Dendritic cell treated with granulocyte-macrophage colony-stimulating factor and Interleukin-4, amounts not matched to agents 40 ng/mL and 50 ng/mL, for 4 days (primary cell): ENCODE results near the gene SELENOV.

ENCODE experiments used
- H3K27ac Mint-ChIP-seq: one replicate; pipeline ENCODE4 v1.8.0; 2022; ENCODE audit warnings: mild to moderate bottlenecking, mixed read lengths
- H3K27me3 Mint-ChIP-seq: one replicate; pipeline ENCODE4 v1.8.0; 2022; ENCODE audit warnings: mild to moderate bottlenecking, mixed read lengths
- H3K36me3 Mint-ChIP-seq: one replicate; pipeline ENCODE4 v1.8.0; 2022; ENCODE audit warnings: low read depth, mixed read lengths
- H3K4me1 Mint-ChIP-seq: one replicate; pipeline ENCODE4 v1.8.0; 2022; ENCODE audit warnings: low read depth, mixed read lengths
- H3K4me3 Mint-ChIP-seq: one replicate; pipeline ENCODE4 v1.8.0; 2022; ENCODE audit warnings: mild to moderate bottlenecking, moderate library complexity, mixed read lengths
- H3K9me3 Mint-ChIP-seq: one replicate; pipeline ENCODE4 v1.8.0; 2022; ENCODE audit warnings: mixed read lengths
- intact Hi-C: fragments of 100-400 bp; cut with micrococcal nuclease; formaldehyde crosslinking; loops from one replicate; pipeline ENCODE4 v1.15.0; 2022

SELENOV gene

DNA sequence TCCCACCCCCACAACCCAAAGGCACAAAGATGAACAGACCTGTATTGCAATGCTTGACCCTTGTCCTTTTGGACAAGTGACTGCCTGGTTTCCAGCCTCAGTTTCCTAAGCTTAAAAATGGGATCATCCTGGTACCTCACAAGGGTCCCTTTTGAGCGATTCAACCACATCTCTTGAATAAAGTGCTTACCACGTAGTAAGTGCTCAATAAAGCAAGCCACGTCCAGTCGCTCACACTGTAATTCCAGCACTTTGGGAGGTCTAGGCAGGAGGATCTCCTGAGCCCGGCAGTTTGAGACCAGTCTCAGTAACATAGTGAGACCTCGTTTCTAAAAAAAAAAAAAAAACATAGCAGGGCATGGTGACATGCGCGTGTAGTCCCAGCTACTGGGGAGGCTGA lies 15.0 kb upstream of the SELENOV start:
- no peak overlapping the region for H3K4me3 Mint-ChIP-seq
- H3K27me3 Mint-ChIP-seq, result peaks cover 82% of the 10 kb centered on the region
- no peaks in the 10 kb centered on the region for H3K9me3 Mint-ChIP-seq
- no peaks in the 10 kb centered on the region for H3K36me3 Mint-ChIP-seq
- H3K4me1 Mint-ChIP-seq, result peaks cover 26% of the 10 kb centered on the region
- no peak overlapping the region for H3K27ac Mint-ChIP-seq
- intact Hi-C loops, result loop anchor here (2.0 kb wide), 1 partner anchor 33 kb away; the partner anchor contains the start of gene EID2B

DNA sequence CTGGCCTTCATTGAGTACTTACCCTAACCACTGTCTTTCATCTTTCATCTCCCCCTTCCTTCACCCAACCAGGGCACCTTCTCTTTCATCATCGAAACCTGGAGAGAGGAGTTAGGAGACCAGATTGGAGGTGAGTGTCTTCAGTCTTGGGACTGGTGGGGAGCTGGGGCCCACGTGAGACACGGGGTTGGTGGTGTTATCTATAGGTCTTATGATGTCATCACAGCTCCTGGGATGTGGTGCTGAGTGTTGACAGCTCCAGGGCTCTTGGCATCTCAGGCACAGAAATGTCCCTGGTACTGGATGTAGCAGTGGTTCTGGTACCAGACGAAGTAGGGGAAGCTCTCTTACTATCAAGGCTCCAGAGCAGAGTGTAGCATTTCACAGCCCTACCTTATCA lies 14.4 kb upstream of the SELENOV start:
- Mint-ChIP-seq H3K9me3 (no peaks in the 10 kb centered on the region), H3K4me3 (no peak overlapping the region), H3K36me3 (no peaks in the 10 kb centered on the region), H3K27me3 (peaks cover 86% of the 10 kb centered on the region), H3K27ac (no peak overlapping the region), H3K4me1 (peaks cover 26% of the 10 kb centered on the region)
- intact Hi-C loops, result no loop called here

DNA sequence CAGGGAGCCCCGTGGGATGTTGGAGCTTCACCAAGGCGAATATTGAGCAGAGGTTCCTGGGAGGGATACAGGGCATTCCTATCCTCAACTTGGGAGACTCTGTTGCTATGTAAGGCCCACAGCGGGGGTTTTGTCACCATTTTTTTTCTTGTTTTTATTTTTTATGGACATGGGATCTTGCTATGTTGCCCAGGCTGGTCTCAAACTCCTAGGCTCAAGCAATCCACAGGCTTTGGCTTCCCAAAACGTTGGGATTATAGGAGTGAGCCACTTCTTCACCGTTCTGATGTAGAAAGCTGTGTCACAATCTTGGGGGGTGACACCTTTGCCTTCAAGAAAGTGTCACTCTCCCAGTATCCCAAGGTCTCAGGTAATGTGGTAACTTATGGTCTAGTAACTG lies 13.6 kb upstream of the SELENOV start:
- Mint-ChIP-seq H3K4me1 (peaks cover 28% of the 10 kb centered on the region), H3K4me3 (no peak overlapping the region)

DNA sequence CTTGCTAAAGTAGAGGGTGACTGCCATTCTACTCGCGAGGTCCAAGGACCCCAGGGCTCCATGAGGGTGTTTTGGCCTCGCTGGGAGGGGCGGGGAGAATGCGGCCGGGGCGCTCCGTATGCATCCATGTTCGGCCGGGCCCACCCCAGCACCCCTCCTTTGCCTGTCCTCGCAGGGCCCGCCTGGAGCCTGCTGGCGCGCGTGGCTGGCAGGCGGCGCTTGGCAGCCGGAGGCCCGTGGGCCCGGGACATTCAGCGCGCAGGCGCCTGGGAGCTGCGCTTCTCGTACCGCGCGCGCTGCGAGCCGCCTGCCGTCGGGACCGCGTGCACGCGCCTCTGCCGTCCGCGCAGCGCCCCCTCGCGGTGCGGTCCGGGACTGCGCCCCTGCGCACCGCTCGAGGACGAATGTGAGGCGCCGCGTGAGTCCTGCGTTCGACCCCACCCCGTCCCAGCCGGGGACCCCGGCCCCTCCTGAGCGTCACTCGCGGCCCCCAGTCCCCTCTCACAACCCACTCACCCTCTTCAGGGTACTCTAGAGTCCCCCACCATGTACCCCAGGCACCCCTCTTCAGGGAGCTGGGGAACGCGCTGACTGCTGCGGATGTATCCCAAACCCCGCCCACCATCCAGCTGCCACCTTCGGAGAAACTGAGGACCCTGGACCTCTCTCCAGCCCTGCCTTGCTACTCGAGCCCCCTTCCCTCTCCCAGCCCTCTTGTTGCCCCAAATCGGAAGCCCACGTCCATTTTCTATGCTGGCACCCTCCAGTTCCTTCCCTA lies 12.1 kb upstream of the SELENOV start:
- H3K27ac Mint-ChIP-seq, result no peak overlapping the region
- peaks cover 38% of the 10 kb centered on the region for H3K4me1 Mint-ChIP-seq
- H3K27me3 Mint-ChIP-seq, result peaks cover 89% of the 10 kb centered on the region
- H3K4me3 Mint-ChIP-seq, result no peak overlapping the region
- H3K9me3 Mint-ChIP-seq, result no peaks in the 10 kb centered on the region
- intact Hi-C loops, result no loop called here
- no peaks in the 10 kb centered on the region for H3K36me3 Mint-ChIP-seq

More for the DNA sequence above, 13.6 kb upstream of the SELENOV start:
- H3K27me3 Mint-ChIP-seq, result peaks cover 88% of the 10 kb centered on the region
- H3K36me3 Mint-ChIP-seq, result no peaks in the 10 kb centered on the region
- intact Hi-C loops, result no loop called here
- no peaks in the 10 kb centered on the region for H3K9me3 Mint-ChIP-seq
- no peak overlapping the region for H3K27ac Mint-ChIP-seq

DNA sequence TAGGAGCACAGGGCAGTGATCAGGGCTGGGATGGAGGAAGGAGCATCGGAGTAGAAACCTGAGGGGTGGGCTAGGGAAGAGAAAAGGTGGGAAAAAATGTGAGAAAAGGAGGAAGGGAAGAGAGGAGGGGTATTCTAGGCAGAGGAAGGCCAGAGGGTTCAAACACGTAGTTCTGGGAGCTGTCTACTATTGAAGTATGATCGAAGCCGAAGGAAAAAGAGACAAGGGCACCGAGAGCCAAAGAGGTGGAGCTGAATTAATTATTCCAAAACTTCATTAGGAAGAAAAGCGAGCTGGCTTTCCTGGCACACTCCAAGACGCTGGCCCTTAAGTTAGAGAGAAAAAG lies 8.4 kb upstream of the SELENOV start:
- no peak overlapping the region for H3K27ac Mint-ChIP-seq
- intact Hi-C loops, result no loop called here

DNA sequence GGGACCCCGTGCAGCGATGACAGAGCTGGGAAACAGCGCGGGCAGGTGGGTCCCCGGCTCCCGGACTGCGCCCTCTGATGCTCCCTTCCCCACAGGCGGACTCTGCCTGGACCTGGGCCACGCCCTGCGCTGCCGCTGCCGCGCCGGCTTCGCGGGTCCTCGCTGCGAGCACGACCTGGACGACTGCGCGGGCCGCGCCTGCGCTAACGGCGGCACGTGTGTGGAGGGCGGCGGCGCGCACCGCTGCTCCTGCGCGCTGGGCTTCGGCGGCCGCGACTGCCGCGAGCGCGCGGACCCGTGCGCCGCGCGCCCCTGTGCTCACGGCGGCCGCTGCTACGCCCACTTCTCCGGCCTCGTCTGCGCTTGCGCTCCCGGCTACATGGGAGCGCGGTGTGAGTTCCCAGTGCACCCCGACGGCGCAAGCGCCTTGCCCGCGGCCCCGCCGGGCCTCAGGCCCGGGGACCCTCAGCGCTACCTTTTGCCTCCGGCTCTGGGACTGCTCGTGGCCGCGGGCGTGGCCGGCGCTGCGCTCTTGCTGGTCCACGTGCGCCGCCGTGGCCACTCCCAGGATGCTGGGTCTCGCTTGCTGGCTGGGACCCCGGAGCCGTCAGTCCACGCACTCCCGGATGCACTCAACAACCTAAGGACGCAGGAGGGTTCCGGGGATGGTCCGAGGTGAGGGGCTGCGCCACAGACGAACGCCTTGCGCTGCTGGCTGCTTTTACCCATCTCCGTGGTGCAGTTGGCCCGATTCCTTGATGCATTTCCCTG lies 7.8 kb upstream of the SELENOV start:
- Mint-ChIP-seq H3K4me1 (peaks cover 21% of the 10 kb centered on the region), H3K27ac (no peak overlapping the region), H3K36me3 (no peaks in the 10 kb centered on the region), H3K9me3 (no peaks in the 10 kb centered on the region), H3K27me3 (peaks cover 86% of the 10 kb centered on the region), H3K4me3 (peak overlapping the region; percentile 72)
- intact Hi-C loops, result no loop called here

More for the DNA sequence above, 8.4 kb upstream of the SELENOV start:
- Mint-ChIP-seq H3K4me1 (peaks cover 21% of the 10 kb centered on the region), H3K4me3 (peak overlapping the region; percentile 48), H3K27me3 (peaks cover 85% of the 10 kb centered on the region), H3K9me3 (no peaks in the 10 kb centered on the region), H3K36me3 (no peaks in the 10 kb centered on the region)

DNA sequence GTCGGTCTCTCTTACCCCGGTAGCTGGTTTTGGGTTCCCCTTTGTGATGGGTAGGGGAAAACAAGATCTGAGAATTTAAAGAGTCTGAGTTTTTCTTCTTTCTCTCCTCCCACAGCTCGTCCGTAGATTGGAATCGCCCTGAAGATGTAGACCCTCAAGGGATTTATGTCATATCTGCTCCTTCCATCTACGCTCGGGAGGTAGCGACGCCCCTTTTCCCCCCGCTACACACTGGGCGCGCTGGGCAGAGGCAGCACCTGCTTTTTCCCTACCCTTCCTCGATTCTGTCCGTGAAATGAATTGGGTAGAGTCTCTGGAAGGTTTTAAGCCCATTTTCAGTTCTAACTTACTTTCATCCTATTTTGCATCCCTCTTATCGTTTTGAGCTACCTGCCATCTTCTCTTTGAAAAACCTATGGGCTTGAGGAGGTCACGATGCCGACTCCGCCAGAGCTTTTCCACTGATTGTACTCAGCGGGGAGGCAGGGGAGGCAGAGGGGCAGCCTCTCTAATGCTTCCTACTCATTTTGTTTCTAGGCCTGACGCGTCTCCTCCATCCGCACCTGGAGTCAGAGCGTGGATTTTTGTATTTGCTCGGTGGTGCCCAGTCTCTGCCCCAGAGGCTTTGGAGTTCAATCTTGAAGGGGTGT lies 7.1 kb upstream of the SELENOV start:
- Mint-ChIP-seq H3K9me3 (no peaks in the 10 kb centered on the region), H3K27ac (no peak overlapping the region), H3K4me3 (peak overlapping the region; percentile 72), H3K27me3 (peaks cover 93% of the 10 kb centered on the region), H3K4me1 (peaks cover 21% of the 10 kb centered on the region), H3K36me3 (no peaks in the 10 kb centered on the region)
- intact Hi-C loops, result no loop called here

DNA sequence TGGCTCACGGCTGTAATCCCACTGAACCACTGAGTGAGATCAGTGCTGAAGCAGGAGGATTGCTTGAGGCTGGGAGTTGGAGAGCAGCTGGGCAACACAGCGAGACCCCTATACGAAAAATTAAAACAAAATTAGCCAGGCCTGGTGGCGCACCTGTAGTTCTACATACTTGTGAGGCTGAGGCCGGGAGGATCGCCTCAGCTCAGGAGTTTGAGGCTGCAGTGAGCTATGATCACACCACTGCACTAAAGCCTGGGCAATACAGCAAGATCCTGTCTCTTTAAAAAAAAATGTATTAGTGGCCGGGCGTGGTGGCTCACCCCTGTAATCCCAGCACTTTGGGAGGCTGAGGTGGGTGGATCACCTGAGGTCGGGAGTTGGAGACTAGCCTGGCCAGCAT lies 6.3 kb upstream of the SELENOV start:
- no peak overlapping the region for H3K4me3 Mint-ChIP-seq
- peaks cover 14% of the 10 kb centered on the region for H3K4me1 Mint-ChIP-seq

DNA sequence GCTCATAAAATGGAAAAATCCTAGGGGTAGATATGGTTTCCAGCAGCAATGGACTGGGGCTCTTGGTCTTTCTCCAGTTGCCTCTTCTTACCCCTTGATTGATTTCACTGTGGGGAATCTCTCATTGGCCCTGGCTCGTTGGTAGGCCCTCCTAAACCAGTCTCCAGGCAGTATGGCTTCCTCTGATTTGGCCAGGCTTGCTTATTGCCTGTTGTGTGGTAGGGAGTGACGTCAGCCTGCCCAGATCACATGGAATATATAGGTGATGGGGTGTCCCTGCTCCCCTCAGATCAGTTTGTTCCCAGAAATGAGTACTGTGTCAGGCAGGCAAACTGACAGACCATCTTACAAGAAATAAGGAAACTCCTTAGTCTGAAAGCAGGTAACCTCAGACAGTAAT lies 5.7 kb upstream of the SELENOV start:
- Mint-ChIP-seq H3K27ac (no peak overlapping the region), H3K27me3 (peaks cover 93% of the 10 kb centered on the region), H3K4me1 (peaks cover 14% of the 10 kb centered on the region), H3K36me3 (no peaks in the 10 kb centered on the region), H3K9me3 (no peaks in the 10 kb centered on the region), H3K4me3 (no peak overlapping the region)
- intact Hi-C loops, result no loop called here

More for the DNA sequence above, 6.3 kb upstream of the SELENOV start:
- no peaks in the 10 kb centered on the region for H3K36me3 Mint-ChIP-seq
- intact Hi-C loops, result no loop called here
- H3K27me3 Mint-ChIP-seq, result peaks cover 93% of the 10 kb centered on the region
- no peak overlapping the region for H3K27ac Mint-ChIP-seq
- no peaks in the 10 kb centered on the region for H3K9me3 Mint-ChIP-seq

DNA sequence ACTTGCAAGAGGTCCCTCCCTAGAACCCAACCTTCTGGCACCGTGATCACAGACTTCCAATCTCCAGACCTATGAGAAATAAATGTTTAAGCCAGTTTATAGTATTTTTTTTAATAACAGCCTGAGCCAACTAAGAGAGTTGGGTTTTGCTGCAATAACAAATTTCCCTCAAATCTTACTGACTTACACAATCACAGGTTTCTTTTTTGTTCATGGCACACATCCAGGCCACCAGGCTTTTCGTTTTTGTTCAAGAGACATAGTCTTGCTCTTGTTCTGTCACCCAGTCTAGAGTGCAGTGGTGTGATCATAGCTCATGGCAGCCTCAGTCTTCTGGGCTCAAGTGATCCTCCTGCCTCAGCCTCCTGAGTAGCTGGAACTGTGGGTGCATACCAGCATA lies 2.0 kb upstream of the SELENOV start:
- H3K27ac Mint-ChIP-seq, result no peak overlapping the region
- H3K36me3 Mint-ChIP-seq, result no peaks in the 10 kb centered on the region
- H3K4me1 Mint-ChIP-seq, result peaks cover 22% of the 10 kb centered on the region
- H3K9me3 Mint-ChIP-seq, result no peaks in the 10 kb centered on the region
- intact Hi-C loops, result no loop called here
- peaks cover 93% of the 10 kb centered on the region for H3K27me3 Mint-ChIP-seq
- no peak overlapping the region for H3K4me3 Mint-ChIP-seq

DNA sequence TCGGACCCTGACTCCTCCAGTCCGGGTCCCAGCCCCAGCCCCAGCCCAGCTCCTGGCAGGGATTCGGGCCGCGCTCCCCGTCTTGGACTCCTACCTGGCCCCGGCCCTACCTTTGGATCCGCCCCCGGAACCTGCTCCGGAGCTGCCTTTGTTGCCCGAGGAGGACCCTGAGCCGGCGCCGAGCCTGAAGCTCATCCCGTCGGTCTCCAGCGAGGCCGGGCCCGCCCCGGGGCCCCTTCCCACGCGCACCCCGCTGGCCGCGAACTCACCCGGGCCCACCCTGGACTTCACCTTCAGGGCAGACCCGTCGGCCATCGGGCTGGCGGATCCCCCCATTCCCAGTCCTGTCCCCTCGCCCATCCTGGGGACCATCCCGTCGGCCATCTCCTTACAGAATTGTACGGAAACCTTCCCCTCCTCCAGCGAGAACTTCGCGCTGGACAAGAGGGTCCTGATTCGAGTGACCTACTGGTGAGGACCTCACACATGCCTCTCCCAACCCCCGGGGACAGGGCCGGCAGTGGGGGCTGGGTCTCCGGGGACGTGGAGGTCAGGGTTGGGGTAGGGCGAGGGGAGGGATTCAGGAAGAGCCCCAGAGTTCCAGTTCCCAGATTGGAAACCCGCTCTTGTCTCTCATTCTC lies 732 bp downstream of the SELENOV start:
- H3K4me3 Mint-ChIP-seq, result peak overlapping the region; percentile 24
- H3K36me3 Mint-ChIP-seq, result no peaks in the 10 kb centered on the region
- peaks cover 22% of the 10 kb centered on the region for H3K4me1 Mint-ChIP-seq
- H3K27ac Mint-ChIP-seq, result no peak overlapping the region
- peaks cover 88% of the 10 kb centered on the region for H3K27me3 Mint-ChIP-seq
- no peaks in the 10 kb centered on the region for H3K9me3 Mint-ChIP-seq
- intact Hi-C loops, result no loop called here

DNA sequence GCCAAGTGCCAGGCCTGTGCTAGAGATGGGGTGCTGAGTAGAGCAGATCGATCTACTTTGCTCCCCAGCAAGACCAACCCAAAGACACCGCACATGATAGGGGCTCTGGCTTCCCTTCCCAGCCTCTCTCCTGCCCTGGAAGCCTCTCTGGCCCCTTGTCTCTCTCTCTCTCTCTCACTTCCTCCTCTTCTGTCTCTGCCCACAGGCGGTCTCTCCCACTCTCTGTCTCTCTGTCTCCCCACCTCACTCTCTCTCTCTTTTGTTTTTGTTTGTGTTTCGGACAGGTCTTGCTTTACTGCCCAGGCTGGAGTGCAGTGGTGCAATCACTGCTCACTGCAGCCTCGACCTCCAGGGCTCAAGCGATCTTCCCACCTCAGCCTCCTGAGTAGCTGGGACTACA lies 1.3 kb downstream of the SELENOV start:
- H3K4me1 Mint-ChIP-seq, result peaks cover 22% of the 10 kb centered on the region
- no peak overlapping the region for H3K27ac Mint-ChIP-seq

DNA sequence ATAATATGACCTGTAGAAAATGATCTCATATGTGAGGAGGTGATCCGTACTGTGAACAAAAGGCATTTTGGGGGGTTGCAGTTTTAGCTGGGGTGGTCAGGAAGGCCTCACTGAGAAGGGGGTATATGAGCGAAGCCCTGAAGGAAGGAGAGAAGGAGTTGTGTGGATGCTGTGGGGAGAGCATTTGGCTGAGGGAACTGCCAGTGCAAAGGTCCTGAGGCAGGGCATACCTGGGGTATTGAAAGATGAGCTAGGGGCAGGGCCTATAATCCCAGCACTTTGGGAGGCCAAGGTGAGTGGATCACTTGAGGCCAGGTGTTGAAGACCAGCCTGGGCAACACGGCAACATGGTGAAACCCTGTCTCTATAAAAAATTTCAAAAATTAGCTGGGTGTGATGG lies 2.5 kb downstream of the SELENOV start:
- H3K27me3 Mint-ChIP-seq, result peaks cover 75% of the 10 kb centered on the region
- no peak overlapping the region for H3K27ac Mint-ChIP-seq

More for the DNA sequence above, 1.3 kb downstream of the SELENOV start:
- Mint-ChIP-seq H3K9me3 (no peaks in the 10 kb centered on the region), H3K27me3 (peaks cover 83% of the 10 kb centered on the region), H3K4me3 (no peak overlapping the region), H3K36me3 (no peaks in the 10 kb centered on the region)
- intact Hi-C loops, result no loop called here

DNA sequence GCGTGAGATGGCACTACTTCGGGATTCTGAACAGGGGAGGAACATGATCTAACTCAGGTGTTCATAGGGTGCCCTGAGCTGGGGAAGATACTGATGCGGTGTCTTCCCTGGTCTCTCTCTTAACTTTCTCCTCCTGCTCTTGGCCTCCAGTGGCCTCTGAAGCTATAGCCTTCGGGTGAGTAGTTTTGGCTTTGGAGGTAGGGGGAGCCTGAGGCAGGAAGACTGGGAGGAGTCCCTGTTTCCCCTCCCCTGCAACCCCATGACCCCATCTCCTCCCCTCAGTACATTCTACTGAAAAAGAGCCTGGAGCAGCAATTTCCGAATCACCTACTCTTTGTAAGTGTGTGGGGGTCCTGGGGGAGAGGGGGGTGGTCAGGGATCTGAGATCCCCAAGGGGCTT lies 3.5 kb downstream of the SELENOV start:
- Mint-ChIP-seq H3K4me3 (no peak overlapping the region), H3K36me3 (no peaks in the 10 kb centered on the region), H3K9me3 (no peaks in the 10 kb centered on the region), H3K27me3 (peaks cover 65% of the 10 kb centered on the region), H3K4me1 (peaks cover 22% of the 10 kb centered on the region), H3K27ac (no peak overlapping the region)
- intact Hi-C loops, result no loop called here

More for the DNA sequence above, 2.5 kb downstream of the SELENOV start:
- no peak overlapping the region for H3K4me3 Mint-ChIP-seq
- H3K9me3 Mint-ChIP-seq, result no peaks in the 10 kb centered on the region
- peaks cover 22% of the 10 kb centered on the region for H3K4me1 Mint-ChIP-seq
- intact Hi-C loops, result no loop called here
- H3K36me3 Mint-ChIP-seq, result no peaks in the 10 kb centered on the region
